OCI-LY7 (cell line): ENCODE data around the gene CGB8. TPM values are rescaled to one million over a fixed set of nuclear protein-coding genes. Genes with fewer than 3 reads are reported as not detected.
"Not testable (repeated sequence)": the region's sequence is repeated elsewhere in the genome, so short reads cannot be mapped to it uniquely, and the experiment has no call there.

Experiments used
- BruUV-seq: library from RNA; stranded (reverse); fragments of 400-500 nt; replicated peaks from 2 replicates; lab custom pipeline; 2021; lab: Mats Ljungman, UMichigan
- CTCF ChIA-PET: fragments of 300-600 bp; sonication (Branson Sonifier 250); formaldehyde crosslinking; loops from one replicate; lab custom pipeline; 2022; ENCODE audit warnings: antibody characterized with exemption; ENCODE audit not compliant: unreplicated experiment; lab: Charles Lee
- POLR2A ChIA-PET: fragments of 300-600 bp; sonication (Branson Sonifier 250); formaldehyde crosslinking; loops from one replicate; lab custom pipeline; 2022; ENCODE audit warnings: antibody characterized with exemption; lab: Charles Lee
- DNase-seq: peaks from one replicate; pipeline ENCODE4 v3.0.0-alpha.2; 2015; ENCODE audit warnings: low spot score
- H2AFZ ChIP-seq: fragments of 200-600 bp; sonication (generic), shearing (Covaris generic); 2 replicates; pipeline ENCODE4 v1.6.1; 2014; ENCODE audit warnings: mild to moderate bottlenecking, antibody characterized with exemption, low read length, moderate library complexity
- H3K27ac ChIP-seq: fragments of 200-600 bp; sonication (generic); 2 replicates; pipeline ENCODE4 v1.5.1; 2014; ENCODE audit warnings: mixed run types, low read depth, mild to moderate bottlenecking, moderate library complexity, low read length, inconsistent platforms; ENCODE audit not compliant: poor library complexity, severe bottlenecking
- H3K36me3 ChIP-seq: fragments of 200-600 bp; sonication (generic); 2 replicates; pipeline ENCODE4 v1.6.1; 2014; ENCODE audit warnings: mild to moderate bottlenecking, antibody characterized with exemption, low read length, moderate library complexity, mixed read lengths; ENCODE audit not compliant: insufficient read depth
- H3K4me1 ChIP-seq: fragments of 200-600 bp; sonication (generic); 2 replicates; pipeline ENCODE4 v1.5.1; 2014; ENCODE audit warnings: mild to moderate bottlenecking, low read length; ENCODE audit not compliant: insufficient read depth, poor library complexity, severe bottlenecking
- H3K4me2 ChIP-seq: fragments of 200-600 bp; sonication (generic); 2 replicates; pipeline ENCODE4 v1.6.1; 2014; ENCODE audit warnings: mild to moderate bottlenecking, low read length
- H3K4me3 ChIP-seq: fragments of 200-600 bp; sonication (generic); 2 replicates; pipeline ENCODE4 v1.5.1; 2014; ENCODE audit warnings: mild to moderate bottlenecking, low read depth, low read length; ENCODE audit not compliant: poor library complexity, severe bottlenecking
- H3K79me2 ChIP-seq: fragments of 200-600 bp; sonication (generic); 2 replicates; pipeline ENCODE4 v1.6.1; 2016; ENCODE audit warnings: low read depth, mild to moderate bottlenecking, low read length, moderate library complexity, mixed read lengths; ENCODE audit not compliant: insufficient read depth
- H3K9me2 ChIP-seq: fragments of 200-600 bp; sonication (generic); 2 replicates; pipeline ENCODE4 v1.6.1; 2016; ENCODE audit warnings: mild to moderate bottlenecking, low read length, mixed read lengths; ENCODE audit not compliant: insufficient read depth
- H3K9me3 ChIP-seq: fragments of 200-600 bp; sonication (generic); 2 replicates; pipeline ENCODE4 v1.6.1; 2014; ENCODE audit warnings: mild to moderate bottlenecking, mixed run types, low read length, mixed read lengths
- H4K20me1 ChIP-seq: fragments of 200-600 bp; sonication (generic); 2 replicates; pipeline ENCODE4 v1.6.1; 2014; ENCODE audit warnings: mild to moderate bottlenecking, antibody characterized with exemption, low read length, moderate library complexity, mixed read lengths; ENCODE audit not compliant: insufficient read depth
- CTCF ChIP-seq: fragments of 200-600 bp; sonication (generic); conservative IDR thresholded peaks from 2 replicates; pipeline ENCODE4 v1.5.1; 2014; ENCODE audit warnings: mild to moderate bottlenecking, antibody characterized with exemption, low read length, moderate library complexity, mixed read lengths
- EZH2phosphoT487 ChIP-seq: fragments of 200-600 bp; sonication (generic); IDR thresholded peaks from 2 replicates; pipeline ENCODE4 v1.6.1; 2018; ENCODE audit warnings: low read depth, borderline replicate concordance, mild to moderate bottlenecking, mixed run types, antibody characterized with exemption, low read length, moderate library complexity, mixed read lengths
- intact Hi-C: fragments of 100-400 bp; cut with micrococcal nuclease; formaldehyde crosslinking; loops from one replicate; pipeline ENCODE4 v1.10.0; 2022; ENCODE audit not compliant: unreplicated experiment
- total RNA-seq, 2 experiments: library from RNA; depleted of rRNA in 1 of 2; stranded (reverse); fragments of >200 nt in 1 of 2; shearing (Covaris generic) in 1 of 2; gene quantifications; 2 replicates each; pipeline ENCODE4 v1.2.3, GENCODE V29; 2014 to 2022

CGB8 gene
- total RNA-seq, 2 experiments from 2014 or later = not detected

GRCh38 chr19:49025599-49025998 lies 23.3 kb downstream of the CGB8 start:
- DNase-seq, H3K27ac ChIP-seq, H4K20me1 ChIP-seq, H3K4me2 ChIP-seq, H2AFZ ChIP-seq, intact Hi-C loops, H3K4me3 ChIP-seq, CTCF ChIA-PET, H3K9me3 ChIP-seq, BruUV-seq, POLR2A ChIA-PET, H3K9me2 ChIP-seq, H3K79me2 ChIP-seq, H3K36me3 ChIP-seq: not testable (repeated sequence)
- peaks cover 11% of the 10 kb centered on the region for H3K4me1 ChIP-seq

- H3K27ac ChIP-seq, DNase-seq, H3K79me2 ChIP-seq, intact Hi-C loops, H3K9me2 ChIP-seq, H3K36me3 ChIP-seq, BruUV-seq, H3K4me2 ChIP-seq, H3K9me3 ChIP-seq, H3K4me3 ChIP-seq, H2AFZ ChIP-seq, CTCF ChIA-PET, H4K20me1 ChIP-seq, POLR2A ChIA-PET: not testable (repeated sequence)
- H3K4me1 ChIP-seq = peaks cover 16% of the 10 kb centered on the region
Measured at GRCh38 chr19:49025088-49025487, 23.8 kb downstream of the CGB8 start.

GRCh38 chr19:49024233-49024632 lies 24.7 kb downstream of the CGB8 start, which contains the start of gene CGB3:
Gene CGB3 (minus strand): TSS chr19:49024333. CDS start chr19:49023971, 362 bp downstream.
- H3K4me3 ChIP-seq, H3K9me2 ChIP-seq, CTCF ChIA-PET, H2AFZ ChIP-seq, H3K79me2 ChIP-seq, H4K20me1 ChIP-seq, H3K36me3 ChIP-seq, H3K27ac ChIP-seq, POLR2A ChIA-PET, H3K9me3 ChIP-seq, DNase-seq, intact Hi-C loops, H3K4me2 ChIP-seq, BruUV-seq: not testable (repeated sequence)
- peaks cover 22% of the 10 kb centered on the region for H3K4me1 ChIP-seq

GRCh38 chr19:49022116-49022515 lies 26.8 kb downstream of the CGB8 start:
- Histone ChIP-seq H3K36me3 (no peaks in the 10 kb centered on the region), H3K79me2 (no peaks in the 10 kb centered on the region), H3K4me1 (peaks cover 42% of the 10 kb centered on the region), H3K4me3 (no peak overlapping the region), H4K20me1 (no peaks in the 10 kb centered on the region), H3K4me2 (no peak overlapping the region), H3K9me2 (no peaks in the 10 kb centered on the region), H3K9me3 (no peaks in the 10 kb centered on the region), H3K27ac (no peak overlapping the region), H2AFZ (no peak overlapping the region)
- no peak for DNase-seq
- TF ChIP-seq EZH2phosphoT487 (no peak), CTCF (no peak)
- no TSS peak for BruUV-seq
- intact Hi-C loops = no loop called here
- POLR2A ChIA-PET = interaction anchor here (1.6 kb wide), 1 partner anchor 29 kb away, joined by 5 read pairs; the partner anchor contains the start of genes GYS1 and RUVBL2
- CTCF ChIA-PET = no interaction called here
